ENCODE data around the gene BBS9. TPM values are rescaled to one million over a fixed set of nuclear protein-coding genes. Genes with fewer than 3 reads are reported as not detected.
A peak's percentile ranks its signal among the peaks of the same experiment; 100 is the strongest.

BBS9 gene
- total and polyA plus RNA-seq, 9 of the 15 experiments (the other 6 are each of a cell fraction or from before 2014, with no cell fraction given), result 0.77 to 3.3 (median 2.4) TPM

GRCh38 chr7:33118383-33118782 lies 11.0 kb upstream of the BBS9 start (continued):
- TF ChIP-seq THAP12 (CRISPR knock-in tag; IDR thresholded peaks at IDR 0.05) (no peak), TSC22D4 (tag; IDR thresholded peaks at IDR 0.05) (no peak), TRIM24 (IDR thresholded peaks at IDR 0.05) (peak in 1 of 2 experiments; percentile 68; a peak in 2 of 4 replicates), ZNF324 (CRISPR knock-in tag; IDR thresholded peaks at IDR 0.05) (peak; percentile 100), LARP7 (IDR thresholded peaks at IDR 0.05) (no peak), ZNF57 (CRISPR knock-in tag; IDR thresholded peaks at IDR 0.05) (no peak), ZSCAN29 (IDR thresholded peaks at IDR 0.05) (no peak), RBM17 (IDR thresholded peaks at IDR 0.05; ENCODE audit: borderline replicate concordance, low read depth, low read length) (no peak), TEAD1 (CRISPR knock-in tag; IDR thresholded peaks at IDR 0.05) (no peak), XRCC3 (IDR thresholded peaks at IDR 0.05) (peak; percentile 85; the same call in 1 of the 2 replicates), MLX (CRISPR knock-in tag; conservative IDR thresholded peaks at IDR 0.05) (no peak), ZNF717 (CRISPR knock-in tag; IDR thresholded peaks at IDR 0.05) (no peak), CLOCK (CRISPR knock-in tag; IDR thresholded peaks at IDR 0.05; ENCODE audit: borderline replicate concordance) (no peak), XRCC5 (IDR thresholded peaks at IDR 0.05; ENCODE audit: low read depth, low read length) (no peak), GATAD2B (IDR thresholded peaks at IDR 0.05; ENCODE audit: borderline replicate concordance) (no peak), ZNF583 (CRISPR knock-in tag; IDR thresholded peaks at IDR 0.05) (no peak), ZNF280A (IDR thresholded peaks at IDR 0.05; ENCODE audit: low read depth, partially characterized antibody) (peak; percentile 89), ATF3 (IDR thresholded peaks at IDR 0.05) (no peak), ATF3 (CRISPR knock-in tag; conservative IDR thresholded peaks at IDR 0.05) (no peak), HES1 (IDR thresholded peaks at IDR 0.05; ENCODE audit: low read depth) (no peak), DDX20 (tag; IDR thresholded peaks at IDR 0.05; ENCODE audit: low read depth) (no peak), HEY1 (CRISPR knock-in tag; IDR thresholded peaks at IDR 0.05; ENCODE audit: borderline replicate concordance) (no peak)

Data from K562 (cell line).